Inflammatory macrophage treated with lipopolysaccharide for 1 hour (primary cell): Measurements from ENCODE around the gene PPFIA2.

Source experiments
- DNase-seq, 2 donors: peaks; one replicate each; pipeline ENCODE4 v3.0.0-alpha.2; 2020 to 2022

Gene PPFIA2

GRCh38 chr12:81333812-81334211 is 425.3 kb downstream of the PPFIA2 start:
- no peak for DNase-seq

- DNase-seq = no peak
Measured at GRCh38 chr12:81332054-81332453, 427.1 kb downstream of the PPFIA2 start.

- no peak for DNase-seq
Measured at GRCh38 chr12:81330480-81330879, 428.7 kb downstream of the PPFIA2 start.

- DNase-seq = peak; percentile 1 to 3
Measured at GRCh38 chr12:81329085-81329484, 430.1 kb downstream of the PPFIA2 start.

GRCh38 chr12:81327425-81327824 is 431.7 kb downstream of the PPFIA2 start:
- DNase-seq = no peak

- DNase-seq = no peak
Measured at GRCh38 chr12:81325086-81325485, 434.1 kb downstream of the PPFIA2 start.

- no peak for DNase-seq
Measured at GRCh38 chr12:81314903-81315531, 444.1 kb downstream of the PPFIA2 start.

- no peak for DNase-seq
Measured at GRCh38 chr12:81303935-81304334, 455.2 kb downstream of the PPFIA2 start.

GRCh38 chr12:81300454-81300853 is 458.7 kb downstream of the PPFIA2 start:
- DNase-seq = no peak

GRCh38 chr12:81297601-81298000 is 461.5 kb downstream of the PPFIA2 start:
- no peak for DNase-seq

GRCh38 chr12:81296556-81297305 is 462.4 kb downstream of the PPFIA2 start:
- DNase-seq = no peak

GRCh38 chr12:81295251-81295650 is 463.9 kb downstream of the PPFIA2 start:
- DNase-seq = no peak

GRCh38 chr12:81294325-81295190 is 464.6 kb downstream of the PPFIA2 start:
- DNase-seq = no peak

- DNase-seq = no peak
Measured at GRCh38 chr12:81288651-81289050, 470.5 kb downstream of the PPFIA2 start.

GRCh38 chr12:81284137-81284536 is 475.0 kb downstream of the PPFIA2 start:
- DNase-seq = no peak

- DNase-seq = no peak
Measured at GRCh38 chr12:81274637-81275529, 484.3 kb downstream of the PPFIA2 start.

GRCh38 chr12:81270385-81270784 is 488.8 kb downstream of the PPFIA2 start:
- DNase-seq = no peak

- no peak for DNase-seq
Measured at GRCh38 chr12:81263072-81263471, 496.1 kb downstream of the PPFIA2 start.

GRCh38 chr12:81261508-81262207 is 497.5 kb downstream of the PPFIA2 start:
- no peak for DNase-seq

- DNase-seq = no peak
Measured at GRCh38 chr12:81259360-81259759, 499.8 kb downstream of the PPFIA2 start.

GRCh38 chr12:81257947-81258551 is 501.1 kb downstream of the PPFIA2 start:
- DNase-seq = peak in 1 of 2 donors; percentile 3
